H1 (cell line): ENCODE results near the gene MRPL52. TPM values are rescaled to one million over a fixed set of nuclear protein-coding genes. Genes with fewer than 3 reads are reported as not detected.

Experiments used
- CREB1 ChIP-seq: IDR thresholded peaks from 2 replicates; pipeline ENCODE4 v1.6.1; 2012; ENCODE audit warnings: inconsistent platforms
- KDM4A ChIP-seq: IDR thresholded peaks from one replicate; pipeline ENCODE4 v1.7.1; 2012; ENCODE audit warnings: low read depth, mild to moderate bottlenecking, moderate library complexity, low read length, inconsistent platforms; ENCODE audit not compliant: severe bottlenecking
- POLR2A ChIP-seq, 2 experiments: IDR thresholded peaks; 1 replicate in 1 of 2; 2 replicates in 1 of 2; pipeline ENCODE4 v1.6.1; 2011; ENCODE audit warnings: low read depth in 2 of 2, low read length in 2 of 2, mild to moderate bottlenecking in 2 of 2; ENCODE audit errors: control extremely low read depth in 1 of 2
- RAD21 ChIP-seq, 2 experiments: IDR thresholded peaks in 1 of 2; conservative IDR thresholded peaks in 1 of 2; 2 replicates each; pipeline ENCODE4 v1.6.1; 2011; ENCODE audit warnings: low read depth in 2 of 2, low read length in 2 of 2, improper control_type of control experiment in 1 of 2, inconsistent platforms in 1 of 2, mild to moderate bottlenecking in 1 of 2, moderate library complexity in 1 of 2
- YY1 ChIP-seq: IDR thresholded peaks from 2 replicates; pipeline ENCODE4 v1.6.1; 2011; ENCODE audit warnings: low read depth, mild to moderate bottlenecking, low read length
- polyA plus RNA-seq, 7 experiments: library from polyadenylated mRNA; depleted of rRNA in 3 of 7; stranded (reverse) in 5 of 7; unstranded in 2 of 7; fragments of >200 nt in 5 of 7; fragments of 200-250 nt in 2 of 7; gene quantifications; 1 replicate in 5 of 7; 2 replicates in 1 of 7; 4 replicates in 1 of 7; pipeline versions ENCODE4 v1.2.1 to v1.2.3, GENCODE V29; 2011 to 2013; ENCODE audit warnings: missing spikeins in 2 of 7, mixed read lengths in 2 of 7
- total RNA-seq: library from RNA; stranded (reverse); fragmentation: NEBNext Ultra II Directional; extraction: Animal tissue kit (Norgen Biotek cat#: 25700); gene quantifications from 2 replicates; pipeline ENCODE4 v1.2.1, GENCODE V29; 2021

Gene MRPL52
- total and polyA plus RNA-seq, 2 of the 8 experiments (the other 6 are each of a cell fraction or from before 2014, with no cell fraction given) = 70.5 to 176 TPM

GRCh38 chr14:22835505-22835904 is 5.8 kb downstream of the MRPL52 start (continued):
- TF ChIP-seq YY1 (no peak), POLR2A (IDR thresholded peaks at IDR 0.05; ENCODE audit: control extremely low read depth in 1 of 2, low read depth in 2 of 2, low read length in 2 of 2) (no peak), CREB1 (no peak), KDM4A (no peak), RAD21 (IDR thresholded peaks at IDR 0.05 in 1 of 2, conservative IDR thresholded peaks at IDR 0.05 in 1 of 2; ENCODE audit: low read depth in 2 of 2, low read length in 2 of 2) (no peak)
